CD4-positive, alpha-beta memory T cell (primary cell): ENCODE results near the gene OOSP2. TPM values are rescaled to one million over a fixed set of nuclear protein-coding genes. Genes with fewer than 3 reads are reported as not detected.

ENCODE experiments used
- CTCF ChIA-PET: fragments of 350-600 bp; sonication (Branson Sonifier 250); formaldehyde crosslinking; loops from one replicate; lab custom pipeline; 2021; ENCODE audit warnings: inconsistent platforms; ENCODE audit not compliant: partially characterized antibody; lab: Charles Lee
- POLR2A ChIA-PET: fragments of 350-600 bp; sonication (Branson Sonifier 250); formaldehyde crosslinking; loops from one replicate; lab custom pipeline; 2021; ENCODE audit not compliant: partially characterized antibody; lab: Charles Lee
- DNase-seq, 5 donors: peaks; one replicate each; pipeline versions ENCODE4 v3.0.0 to v3.0.0-alpha.2; 2020 to 2022; ENCODE audit warnings: mixed read lengths in 1 of 5
- H3K27ac ChIP-seq: one replicate; pipeline ENCODE4 v1.7.0; 2013; ENCODE audit warnings: low read depth, low read length
- H3K27me3 ChIP-seq: 2 replicates; pipeline ENCODE4 v1.7.0; 2013; ENCODE audit warnings: mild to moderate bottlenecking, low read length, moderate library complexity; ENCODE audit not compliant: insufficient read depth
- H3K36me3 ChIP-seq: 2 replicates; pipeline ENCODE4 v1.7.0; 2013; ENCODE audit warnings: mild to moderate bottlenecking, low read length, moderate library complexity; ENCODE audit not compliant: insufficient read depth
- H3K4me1 ChIP-seq: 2 replicates; pipeline ENCODE4 v1.7.0; 2013; ENCODE audit warnings: mild to moderate bottlenecking, low read length, moderate library complexity; ENCODE audit not compliant: insufficient read depth
- H3K4me3 ChIP-seq, 2 donors: one replicate each; pipeline ENCODE4 v1.7.0; 2013; ENCODE audit warnings: low read length in 2 of 2, mild to moderate bottlenecking in 1 of 2
- H3K9me3 ChIP-seq, 2 donors: one replicate each; pipeline ENCODE4 v1.7.0; 2013; ENCODE audit warnings: low read length in 2 of 2, control low read depth in 1 of 2; ENCODE audit not compliant: control insufficient read depth in 1 of 2
- H3K27ac Mint-ChIP-seq, 7 donors: one replicate each; pipeline ENCODE4 v1.8.0; 2020 to 2021; ENCODE audit warnings: mixed read lengths in 7 of 7, mild to moderate bottlenecking in 6 of 7, inconsistent platforms in 3 of 7, moderate library complexity in 3 of 7
- H3K27me3 Mint-ChIP-seq, 2 donors: one replicate each; pipeline ENCODE4 v1.8.0; 2020 to 2021; ENCODE audit warnings: mixed read lengths in 2 of 2
- H3K36me3 Mint-ChIP-seq, 2 donors: one replicate each; pipeline ENCODE4 v1.8.0; 2020 to 2021; ENCODE audit warnings: mixed read lengths in 2 of 2, inconsistent platforms in 1 of 2, mild to moderate bottlenecking in 1 of 2
- H3K4me1 Mint-ChIP-seq, 4 donors: one replicate each; pipeline ENCODE4 v1.8.0; 2020 to 2021; ENCODE audit warnings: mixed read lengths in 4 of 4, mild to moderate bottlenecking in 1 of 4
- H3K4me3 Mint-ChIP-seq, 8 donors: one replicate each; pipeline ENCODE4 v1.8.0; 2020 to 2021; ENCODE audit warnings: mixed read lengths in 8 of 8, mild to moderate bottlenecking in 7 of 8, moderate library complexity in 6 of 8, inconsistent platforms in 3 of 8
- H3K9me3 Mint-ChIP-seq, 8 donors: one replicate each; pipeline ENCODE4 v1.8.0; 2020 to 2021; ENCODE audit warnings: mixed read lengths in 8 of 8, mild to moderate bottlenecking in 5 of 8, inconsistent platforms in 3 of 8, moderate library complexity in 1 of 8
- intact Hi-C: fragments of 100-400 bp; cut with micrococcal nuclease; formaldehyde crosslinking; loops from one replicate; pipeline ENCODE4 v1.15.1; 2023
- polyA plus RNA-seq, 2 donors: library from polyadenylated mRNA; unstranded; fragments of 300-500 nt; fragmentation: Illumina TruSeq; gene quantifications; one replicate each; pipeline ENCODE4 v1.2.3, GENCODE V29; 2021
- total RNA-seq, 2 experiments: library from RNA; stranded (reverse); gene quantifications; one replicate each; pipeline ENCODE4 v1.2.3, GENCODE V29; 2021

The OOSP2 gene
- total and polyA plus RNA-seq, 4 experiments from 2014 or later = not detected

DNA sequence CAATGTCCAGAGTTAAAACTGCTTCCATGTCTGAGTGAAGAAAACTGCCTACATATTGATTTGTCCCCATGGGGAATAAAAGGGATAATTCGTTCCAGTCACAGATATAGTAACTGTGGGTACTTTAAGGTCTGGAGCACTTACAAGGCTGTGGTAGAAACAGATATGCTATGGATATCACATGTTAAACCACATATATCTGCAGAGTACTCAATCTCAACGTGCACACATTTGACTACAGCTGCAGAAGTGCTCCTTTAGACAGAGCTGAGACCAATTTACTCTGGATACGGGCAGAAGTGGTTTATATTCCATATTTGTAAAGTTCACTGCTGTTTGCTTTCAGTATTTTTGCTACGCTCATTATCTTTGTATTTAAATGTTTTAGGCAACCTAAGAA is 38.5 kb downstream of the OOSP2 start:
- Mint-ChIP-seq H3K36me3 (no peaks in the 10 kb centered on the region), H3K4me1 (no peaks in the 10 kb centered on the region), H3K27ac (no peak overlapping the region), H3K9me3 (peaks cover 0 to 6% (median 4%) of the 10 kb centered on the region in 8 donors), H3K27me3 (peaks cover 2 to 4% of the 10 kb centered on the region in 2 donors), H3K4me3 (no peak overlapping the region)
- POLR2A ChIA-PET = no interaction called here
- no peak overlapping the region for H3K27ac ChIP-seq
- H3K9me3 ChIP-seq = no peaks in the 10 kb centered on the region
- DNase-seq = no peak
- H3K27me3 ChIP-seq = no peaks in the 10 kb centered on the region
- CTCF ChIA-PET = no interaction called here
- no peaks in the 10 kb centered on the region for H3K36me3 ChIP-seq
- no peak overlapping the region for H3K4me3 ChIP-seq
- no peaks in the 10 kb centered on the region for H3K4me1 ChIP-seq
- intact Hi-C loops = no loop called here

DNA sequence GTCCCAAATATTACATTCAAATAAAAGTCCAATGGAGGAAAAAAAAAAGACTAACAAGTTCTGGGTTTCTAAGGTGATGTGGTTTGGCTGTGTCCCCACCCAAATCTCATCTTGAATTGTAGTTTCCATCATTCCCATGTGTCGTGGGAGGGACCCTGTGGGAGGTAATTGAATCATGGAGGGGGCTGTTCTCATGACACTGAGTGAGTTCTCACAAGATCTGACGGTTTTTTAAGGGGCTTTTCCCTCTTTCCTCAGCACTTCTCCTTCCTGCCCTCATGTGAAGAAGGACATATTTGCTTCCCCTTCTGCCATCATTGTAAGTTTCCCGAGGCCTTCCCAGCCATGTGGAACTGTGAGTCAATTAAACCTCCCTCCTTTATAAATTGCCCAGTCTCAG is 40.3 kb downstream of the OOSP2 start:
- no peak overlapping the region for H3K4me3 ChIP-seq
- no peak for DNase-seq
- H3K4me1 Mint-ChIP-seq = no peaks in the 10 kb centered on the region
- no peak overlapping the region for H3K4me3 Mint-ChIP-seq
- no peak overlapping the region for H3K27ac ChIP-seq
- peaks cover 3 to 7% of the 10 kb centered on the region in 2 donors for H3K27me3 Mint-ChIP-seq
- no peaks in the 10 kb centered on the region for H3K36me3 Mint-ChIP-seq
- H3K9me3 ChIP-seq = no peaks in the 10 kb centered on the region
- ChIA-PET POLR2A (no interaction called here), CTCF (no interaction called here)
- intact Hi-C loops = no loop called here
- peaks cover 0 to 6% (median 3%) of the 10 kb centered on the region in 8 donors for H3K9me3 Mint-ChIP-seq
- H3K27me3 ChIP-seq = no peaks in the 10 kb centered on the region
- no peaks in the 10 kb centered on the region for H3K36me3 ChIP-seq
- no peaks in the 10 kb centered on the region for H3K4me1 ChIP-seq
- H3K27ac Mint-ChIP-seq = no peak overlapping the region

DNA sequence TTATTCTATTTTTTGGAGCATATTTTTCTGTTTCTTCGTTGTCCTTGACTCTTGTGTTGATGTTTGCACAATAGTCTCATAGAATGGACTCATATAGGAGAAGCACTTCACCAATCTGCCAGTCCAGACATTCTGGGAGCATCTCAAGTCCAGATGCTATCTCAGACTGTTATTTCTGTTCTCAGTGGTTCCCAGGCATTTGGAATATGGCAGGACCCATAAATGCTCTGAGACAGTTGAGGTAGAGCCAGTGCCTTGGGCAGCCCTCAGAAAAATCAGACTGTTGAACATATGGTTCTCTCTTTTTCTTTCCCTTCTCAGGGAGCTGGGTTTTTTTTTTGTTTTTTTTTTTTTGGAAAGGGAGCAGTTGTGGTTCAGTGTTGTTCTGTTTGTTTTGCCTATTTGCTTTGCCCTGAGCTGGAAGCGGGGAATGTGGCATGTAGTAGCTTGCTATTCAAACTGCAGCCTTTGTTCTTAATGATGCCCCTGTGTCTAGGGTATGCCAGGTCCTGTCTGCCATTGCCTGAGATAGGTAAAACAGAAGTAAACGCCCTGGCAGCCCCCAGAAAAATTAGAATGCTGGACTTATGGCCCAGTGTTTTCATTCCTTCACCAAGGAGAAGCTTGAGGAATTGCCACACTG is 44.5 kb downstream of the OOSP2 start:
- H3K9me3 ChIP-seq = no peaks in the 10 kb centered on the region
- peaks cover 7 to 9% of the 10 kb centered on the region in 2 donors for H3K27me3 Mint-ChIP-seq
- H3K4me3 Mint-ChIP-seq = no peak overlapping the region
- no peaks in the 10 kb centered on the region for H3K4me1 Mint-ChIP-seq
- peaks cover 0 to 2% (median 0%) of the 10 kb centered on the region in 8 donors for H3K9me3 Mint-ChIP-seq
- no peak for DNase-seq
- no peaks in the 10 kb centered on the region for H3K4me1 ChIP-seq
- CTCF ChIA-PET = no interaction called here
- H3K27ac ChIP-seq = no peak overlapping the region
- POLR2A ChIA-PET = no interaction called here
- H3K27ac Mint-ChIP-seq = no peak overlapping the region
- no peaks in the 10 kb centered on the region for H3K36me3 Mint-ChIP-seq
- H3K27me3 ChIP-seq = no peaks in the 10 kb centered on the region
- no peaks in the 10 kb centered on the region for H3K36me3 ChIP-seq
- intact Hi-C loops = no loop called here
- H3K4me3 ChIP-seq = no peak overlapping the region

DNA sequence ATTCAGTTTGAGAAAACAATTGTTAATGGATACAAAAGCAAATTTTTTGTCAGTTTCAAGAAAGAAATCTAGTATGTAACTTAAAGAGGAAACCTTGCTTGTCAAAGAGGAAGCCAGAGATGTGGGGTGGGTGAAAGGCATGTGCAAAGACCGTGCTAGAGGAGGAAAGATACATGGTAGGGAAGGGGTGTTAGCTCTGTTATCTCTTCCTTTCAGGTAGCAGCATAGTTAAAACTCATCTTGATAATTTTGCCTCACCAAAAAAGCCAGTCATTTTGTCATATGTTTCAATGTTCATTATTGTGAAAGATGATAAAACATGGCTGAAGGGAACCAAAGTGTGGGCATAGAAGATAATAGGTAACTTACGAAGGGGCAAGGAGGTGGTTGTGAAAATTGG is 45.7 kb downstream of the OOSP2 start:
- H3K27ac ChIP-seq = no peak overlapping the region
- no peak overlapping the region for H3K4me3 Mint-ChIP-seq
- no peak for DNase-seq
- CTCF ChIA-PET = no interaction called here
- H3K4me3 ChIP-seq = no peak overlapping the region
- no peaks in the 10 kb centered on the region for H3K4me1 Mint-ChIP-seq
- no peaks in the 10 kb centered on the region for H3K27me3 ChIP-seq
- H3K27ac Mint-ChIP-seq = no peak overlapping the region
- intact Hi-C loops = no loop called here
- POLR2A ChIA-PET = no interaction called here
- H3K9me3 Mint-ChIP-seq = no peaks in the 10 kb centered on the region
- H3K27me3 Mint-ChIP-seq = peaks cover 7 to 9% of the 10 kb centered on the region in 2 donors
- no peaks in the 10 kb centered on the region for H3K4me1 ChIP-seq
- H3K36me3 ChIP-seq = no peaks in the 10 kb centered on the region
- no peaks in the 10 kb centered on the region for H3K36me3 Mint-ChIP-seq
- H3K9me3 ChIP-seq = no peaks in the 10 kb centered on the region

DNA sequence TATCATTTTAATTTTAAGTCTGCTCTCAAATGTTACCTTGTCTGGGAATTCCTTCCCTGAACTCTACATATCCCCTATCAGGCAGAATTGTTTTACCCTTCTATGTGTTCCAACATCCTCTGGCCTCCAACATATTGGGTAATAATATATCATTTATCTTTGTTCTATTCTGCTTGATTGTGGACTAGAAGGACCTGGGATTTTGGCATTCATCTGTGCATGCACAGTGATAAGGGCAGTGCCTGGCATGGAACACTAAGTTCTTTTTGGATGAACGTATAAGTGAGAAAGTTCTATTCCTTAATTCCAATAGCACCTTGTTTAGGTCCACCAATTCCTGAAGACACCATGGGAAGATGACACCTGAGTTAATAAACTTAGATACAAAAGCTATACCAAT is 47.0 kb downstream of the OOSP2 start:
- CTCF ChIA-PET = no interaction called here

DNA sequence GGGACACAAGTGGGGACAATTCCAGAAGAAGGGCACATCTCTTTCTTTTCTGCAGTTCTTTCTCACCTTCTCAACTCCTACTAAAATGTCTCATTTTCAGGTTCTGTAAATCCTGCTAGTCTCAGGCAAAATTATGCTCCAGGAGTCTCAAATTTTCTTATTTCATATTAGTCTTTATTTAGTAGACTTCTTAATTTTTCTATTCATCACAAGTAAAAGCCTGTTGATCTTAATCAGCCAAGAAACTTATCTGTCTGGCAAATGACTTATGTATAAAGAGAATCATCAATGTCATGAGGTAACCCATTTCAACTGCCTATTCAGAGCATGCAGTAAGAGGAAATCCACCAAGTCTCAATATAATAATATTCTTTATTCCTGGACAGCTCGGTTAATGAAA is 48.2 kb downstream of the OOSP2 start, which contains the start of gene MS4A2:
Gene MS4A2, plus strand, starts transcription at position 301 of the 400 bp plus-strand sequence. CDS start 102 bp downstream, outside the sequence.
- Histone ChIP-seq H3K27ac (no peak within 1 kb of the TSS), H3K27me3 (no peaks in the 10 kb centered on the region), H3K4me3 (no peak within 1 kb of the TSS), H3K36me3 (no peaks in the 10 kb centered on the region), H3K9me3 (no peaks in the 10 kb centered on the region), H3K4me1 (no peaks in the 10 kb centered on the region)
- Mint-ChIP-seq H3K36me3 (no peaks in the 10 kb centered on the region), H3K9me3 (no peaks in the 10 kb centered on the region), H3K27ac (no peak within 1 kb of the TSS), H3K4me3 (no peak within 1 kb of the TSS), H3K27me3 (peaks cover 6 to 9% of the 10 kb centered on the region in 2 donors), H3K4me1 (no peaks in the 10 kb centered on the region)
- POLR2A ChIA-PET = no interaction called here
- intact Hi-C loops = no loop called here
- CTCF ChIA-PET = no interaction called here
- DNase-seq = no peak

More for the DNA sequence above, 47.0 kb downstream of the OOSP2 start:
- POLR2A ChIA-PET = no interaction called here
- Histone ChIP-seq H3K9me3 (no peaks in the 10 kb centered on the region), H3K27ac (no peak overlapping the region), H3K36me3 (no peaks in the 10 kb centered on the region), H3K27me3 (no peaks in the 10 kb centered on the region), H3K4me3 (no peak overlapping the region), H3K4me1 (no peaks in the 10 kb centered on the region)
- Mint-ChIP-seq H3K27me3 (peaks cover 6 to 9% of the 10 kb centered on the region in 2 donors), H3K36me3 (no peaks in the 10 kb centered on the region), H3K27ac (no peak overlapping the region), H3K4me1 (no peaks in the 10 kb centered on the region), H3K9me3 (no peaks in the 10 kb centered on the region), H3K4me3 (no peak overlapping the region)
- intact Hi-C loops = no loop called here
- DNase-seq = no peak

DNA sequence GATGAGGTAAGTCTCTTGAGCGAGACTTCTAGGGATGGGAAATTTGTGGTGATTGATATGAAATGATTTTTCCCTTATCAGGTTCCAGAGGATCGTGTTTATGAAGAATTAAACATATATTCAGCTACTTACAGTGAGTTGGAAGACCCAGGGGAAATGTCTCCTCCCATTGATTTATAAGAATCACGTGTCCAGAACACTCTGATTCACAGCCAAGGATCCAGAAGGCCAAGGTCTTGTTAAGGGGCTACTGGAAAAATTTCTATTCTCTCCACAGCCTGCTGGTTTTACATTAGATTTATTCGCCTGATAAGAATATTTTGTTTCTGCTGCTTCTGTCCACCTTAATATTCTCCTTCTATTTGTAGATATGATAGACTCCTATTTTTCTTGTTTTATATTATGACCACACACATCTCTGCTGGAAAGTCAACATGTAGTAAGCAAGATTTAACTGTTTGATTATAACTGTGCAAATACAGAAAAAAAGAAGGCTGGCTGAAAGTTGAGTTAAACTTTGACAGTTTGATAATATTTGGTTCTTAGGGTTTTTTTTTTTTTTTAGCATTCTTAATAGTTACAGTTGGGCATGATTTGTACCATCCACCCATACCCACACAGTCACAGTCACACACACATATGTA is 55.4 kb downstream of the OOSP2 start:
- POLR2A ChIA-PET = no interaction called here
- CTCF ChIA-PET = no interaction called here
- Histone ChIP-seq H3K36me3 (no peaks in the 10 kb centered on the region), H3K4me1 (no peaks in the 10 kb centered on the region), H3K27me3 (no peaks in the 10 kb centered on the region), H3K4me3 (no peak overlapping the region), H3K9me3 (no peaks in the 10 kb centered on the region), H3K27ac (no peak overlapping the region)
- no peaks in the 10 kb centered on the region for H3K9me3 Mint-ChIP-seq
- no peaks in the 10 kb centered on the region for H3K4me1 Mint-ChIP-seq
- DNase-seq = no peak
- H3K4me3 Mint-ChIP-seq = no peak overlapping the region
- peaks cover 6 to 7% of the 10 kb centered on the region in 2 donors for H3K27me3 Mint-ChIP-seq
- no peak overlapping the region for H3K27ac Mint-ChIP-seq
- intact Hi-C loops = no loop called here
- no peaks in the 10 kb centered on the region for H3K36me3 Mint-ChIP-seq
